HG03139 (cell line): Measurements from ENCODE around the gene TULP4.

Experiments used
- ATAC-seq: cut with Tn5 transposase; IDR thresholded peaks from one replicate; pipeline ENCODE4 v1.9.1; 2021; ENCODE audit not compliant: unreplicated experiment

The TULP4 gene

GRCh38 chr6:158497620-158498019 is 185.4 kb downstream of the TULP4 start:
- no peak for ATAC-seq

GRCh38 chr6:158498362-158498761 is 186.1 kb downstream of the TULP4 start:
- ATAC-seq: no peak

- no peak for ATAC-seq
Measured at GRCh38 chr6:158499601-158500000, 187.3 kb downstream of the TULP4 start.

GRCh38 chr6:158500016-158500735 is 187.9 kb downstream of the TULP4 start:
- no peak for ATAC-seq

- no peak for ATAC-seq
Measured at GRCh38 chr6:158501360-158502262, 189.3 kb downstream of the TULP4 start.

- no peak for ATAC-seq
Measured at GRCh38 chr6:158502263-158502950, 190.1 kb downstream of the TULP4 start.

- no peak for ATAC-seq
Measured at GRCh38 chr6:158503222-158503621, 191.0 kb downstream of the TULP4 start.

GRCh38 chr6:158503846-158504245 is 191.6 kb downstream of the TULP4 start:
- ATAC-seq: no peak

GRCh38 chr6:158505194-158505593 is 192.9 kb downstream of the TULP4 start:
- ATAC-seq: no peak

- ATAC-seq: no peak
Measured at GRCh38 chr6:158506601-158507000, 194.3 kb downstream of the TULP4 start.

- no peak for ATAC-seq
Measured at GRCh38 chr6:158507174-158507573, 194.9 kb downstream of the TULP4 start.

- ATAC-seq: no peak
Measured at GRCh38 chr6:158508450-158508849, 196.2 kb downstream of the TULP4 start.

- ATAC-seq: no peak
Measured at GRCh38 chr6:158509465-158509864, 197.2 kb downstream of the TULP4 start.

GRCh38 chr6:158512809-158513208 is 200.5 kb downstream of the TULP4 start:
- ATAC-seq: no peak

GRCh38 chr6:158514176-158514575 is 201.9 kb downstream of the TULP4 start:
- ATAC-seq: no peak

- no peak for ATAC-seq
Measured at GRCh38 chr6:158514991-158515390, 202.7 kb downstream of the TULP4 start.

- no peak for ATAC-seq
Measured at GRCh38 chr6:158516098-158516497, 203.8 kb downstream of the TULP4 start.

- no peak for ATAC-seq
Measured at GRCh38 chr6:158517038-158517437, 204.8 kb downstream of the TULP4 start.

- ATAC-seq: no peak
Measured at GRCh38 chr6:158517581-158517980, 205.3 kb downstream of the TULP4 start.

GRCh38 chr6:158518191-158519127 is 206.2 kb downstream of the TULP4 start:
- peak; percentile 58 for ATAC-seq
